NCI-H524 treated with DMSO at 0.1 percent for 48 hours (cell line): Measurements from ENCODE around the gene LAMA3.

ENCODE experiments used
- DNase-seq: peaks from one replicate; lab custom pipeline; 2025; lab: John Stamatoyannopoulos, UW

The LAMA3 gene

GRCh38 chr18:23969664-23970063, 280.4 kb downstream of the LAMA3 start:
- DNase-seq: no peak

DNA sequence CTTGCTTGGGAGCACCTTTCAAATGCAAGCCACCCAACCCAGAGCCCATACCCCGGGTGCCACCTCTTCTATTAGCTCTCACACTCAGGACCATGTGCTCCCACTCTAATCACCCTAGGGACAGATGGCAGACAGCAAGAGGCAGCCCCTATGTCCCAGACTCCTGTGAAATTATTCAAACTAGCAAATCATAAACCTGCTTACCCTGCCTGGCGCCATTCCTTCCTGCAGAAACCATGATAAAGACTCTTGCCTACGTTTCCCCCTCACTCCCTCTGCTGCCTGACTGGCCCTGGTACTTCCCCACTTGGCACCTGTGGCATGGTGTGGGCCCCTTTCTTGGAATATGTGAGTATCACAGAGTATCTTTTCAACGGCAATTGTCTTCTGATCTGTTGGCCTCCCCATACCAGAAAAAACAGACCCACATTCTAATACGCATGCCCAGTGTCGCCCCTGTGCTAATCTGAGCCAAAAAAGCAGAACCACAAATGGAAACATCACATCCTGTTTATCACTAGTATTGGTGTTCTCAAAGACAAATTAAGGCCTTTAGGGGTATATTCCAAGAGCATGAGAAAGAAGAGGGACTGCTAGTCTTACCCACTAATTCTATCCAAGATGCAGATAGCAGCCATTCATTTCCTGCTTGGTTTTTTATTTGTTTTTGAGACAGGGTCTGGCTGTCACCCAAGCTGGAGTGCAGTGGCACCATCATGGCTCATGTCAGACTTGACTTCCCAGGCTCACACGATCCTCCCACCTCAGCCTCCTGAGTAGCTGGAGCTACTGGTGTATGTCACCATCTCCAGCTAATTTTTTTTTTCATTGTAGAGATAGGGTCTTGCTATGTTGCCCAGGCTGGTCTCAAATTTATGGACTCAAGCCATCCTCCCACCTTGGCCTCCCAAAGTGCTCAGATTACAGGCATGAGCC, 281.2 kb downstream of the LAMA3 start:
- DNase-seq: peak; percentile 28

GRCh38 chr18:23971097-23971440, 281.8 kb downstream of the LAMA3 start:
- no peak for DNase-seq

DNA sequence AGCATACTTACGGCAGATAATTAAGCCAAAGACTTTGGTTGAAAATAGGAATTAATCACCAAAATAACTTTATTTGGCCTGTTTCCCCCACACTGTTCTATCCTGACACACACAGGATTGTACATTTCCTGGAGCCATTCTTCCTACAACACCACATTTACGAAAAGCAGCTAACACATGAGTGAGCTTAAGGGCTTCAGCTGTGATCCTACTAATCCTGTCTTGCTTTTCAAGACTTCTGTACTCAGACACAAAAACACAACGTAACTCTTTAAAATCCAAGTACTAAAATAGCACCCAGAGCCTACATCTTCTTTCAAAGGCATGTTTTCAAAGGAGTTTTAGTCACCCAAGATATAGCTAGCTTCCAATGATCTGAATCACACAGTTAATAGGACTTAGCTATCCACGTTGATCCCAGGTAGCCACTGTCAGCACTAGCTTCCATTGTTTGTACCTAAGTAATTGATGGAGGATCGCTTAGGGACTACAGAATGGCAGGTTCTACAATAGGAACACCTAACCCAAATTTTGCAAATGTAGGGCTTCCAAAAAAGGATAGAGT, 282.5 kb downstream of the LAMA3 start:
- no peak for DNase-seq

GRCh38 chr18:23972453-23972852, 283.2 kb downstream of the LAMA3 start:
- DNase-seq: no peak

DNA sequence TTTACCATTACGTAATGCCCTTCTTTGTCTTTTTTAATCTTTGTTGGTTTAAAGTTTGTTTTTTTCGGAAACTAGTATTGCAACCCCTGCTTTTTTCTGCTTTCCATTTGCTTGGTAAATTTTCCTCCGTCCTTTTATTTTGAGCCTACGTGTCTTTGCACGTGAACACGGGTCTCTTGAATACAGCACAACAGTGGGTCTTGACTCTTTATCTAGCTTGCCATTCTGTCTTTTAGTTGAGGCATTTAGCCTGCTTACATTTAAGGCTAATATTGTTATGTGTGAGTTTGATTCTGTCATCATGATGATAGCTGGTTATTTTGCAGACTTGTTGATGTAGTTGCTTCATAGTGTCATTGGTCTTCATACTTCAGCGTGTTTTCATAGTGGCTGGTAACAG, 287.9 kb downstream of the LAMA3 start:
- DNase-seq: no peak

- no peak for DNase-seq
Measured at GRCh38 chr18:23977719-23978483, 288.6 kb downstream of the LAMA3 start.

- DNase-seq: peak; percentile 96
Measured at GRCh38 chr18:23981369-23981980, 292.2 kb downstream of the LAMA3 start.

DNA sequence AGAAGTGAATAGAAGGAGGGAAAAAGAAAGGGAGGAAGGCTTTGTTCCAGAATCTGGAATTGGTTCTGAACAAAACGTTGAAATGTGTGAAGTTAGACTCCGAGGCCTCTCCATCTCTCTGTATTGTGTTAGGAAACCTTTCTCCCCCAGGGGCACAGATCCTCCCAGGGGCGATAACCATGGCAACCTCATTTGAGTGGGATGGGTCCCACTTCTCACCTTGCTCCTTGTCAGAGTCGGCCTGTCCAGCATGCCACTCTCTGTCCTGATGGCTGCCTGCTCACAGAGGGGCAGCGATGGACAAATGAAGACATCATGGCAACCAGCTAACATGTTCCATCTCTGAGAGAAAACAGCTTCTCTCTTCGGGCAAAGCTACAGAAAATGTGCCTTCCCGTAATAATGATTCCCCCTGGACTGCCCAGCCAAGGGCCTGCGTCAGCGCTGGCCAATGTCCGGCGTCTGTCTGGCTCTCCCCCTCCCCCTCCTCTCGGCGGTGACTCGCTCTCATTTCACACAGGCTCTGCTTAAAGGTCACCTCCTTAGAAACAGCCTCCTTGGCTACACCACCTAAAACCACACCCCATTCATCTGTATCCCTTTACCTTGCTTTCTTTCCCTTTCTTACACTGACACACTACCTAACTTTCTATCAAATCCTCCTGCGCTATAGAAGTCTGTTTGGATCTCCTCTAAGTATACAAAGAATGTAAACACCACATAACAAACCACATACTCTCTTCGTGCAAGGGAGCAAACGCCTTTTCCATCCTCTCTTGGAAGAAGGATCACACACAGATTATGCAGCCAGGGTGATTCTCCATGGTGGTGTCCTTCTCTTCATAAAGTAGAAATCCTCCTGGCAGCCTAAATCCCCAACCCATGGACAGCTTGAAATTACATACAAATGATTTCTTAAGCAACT, 293.2 kb downstream of the LAMA3 start:
- DNase-seq: no peak

- no peak for DNase-seq
Measured at GRCh38 chr18:23983112-23983511, 293.9 kb downstream of the LAMA3 start.

DNA sequence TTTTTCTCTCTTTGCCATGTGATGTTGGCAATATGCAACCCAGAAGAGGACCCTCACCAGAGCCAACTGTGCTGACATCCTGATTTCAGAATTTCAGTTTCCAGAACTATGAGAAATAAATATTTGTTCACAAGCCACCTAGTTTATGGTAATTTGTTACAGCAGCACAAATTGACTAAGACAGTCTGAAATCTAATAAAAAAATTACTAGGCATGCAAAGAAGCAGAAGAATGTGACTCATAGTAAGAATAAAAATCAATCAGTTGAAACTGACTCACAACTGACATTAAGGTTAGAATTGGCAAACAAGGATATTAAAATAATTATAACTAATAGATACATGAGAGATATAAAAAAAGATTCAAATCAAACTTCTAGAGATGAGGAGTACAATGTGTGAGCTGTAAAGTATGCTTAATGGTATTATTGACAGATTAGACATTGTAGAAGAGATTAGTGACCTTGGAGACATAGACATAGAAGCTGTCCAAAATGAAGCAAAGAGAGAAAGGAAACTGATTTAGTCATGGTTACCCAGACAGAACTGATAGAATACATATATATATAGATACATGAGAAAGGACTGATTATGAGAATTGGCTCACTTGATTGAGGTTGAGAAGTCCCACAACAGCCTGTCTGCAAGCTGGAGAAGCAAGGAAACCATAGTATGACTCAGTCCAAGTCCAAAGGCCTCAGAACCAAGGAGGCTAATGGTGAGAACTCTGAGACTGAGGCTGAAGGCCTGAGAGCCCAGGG, 297.5 kb downstream of the LAMA3 start:
- no peak for DNase-seq

- no peak for DNase-seq
Measured at GRCh38 chr18:23990474-23991410, 301.5 kb downstream of the LAMA3 start.

DNA sequence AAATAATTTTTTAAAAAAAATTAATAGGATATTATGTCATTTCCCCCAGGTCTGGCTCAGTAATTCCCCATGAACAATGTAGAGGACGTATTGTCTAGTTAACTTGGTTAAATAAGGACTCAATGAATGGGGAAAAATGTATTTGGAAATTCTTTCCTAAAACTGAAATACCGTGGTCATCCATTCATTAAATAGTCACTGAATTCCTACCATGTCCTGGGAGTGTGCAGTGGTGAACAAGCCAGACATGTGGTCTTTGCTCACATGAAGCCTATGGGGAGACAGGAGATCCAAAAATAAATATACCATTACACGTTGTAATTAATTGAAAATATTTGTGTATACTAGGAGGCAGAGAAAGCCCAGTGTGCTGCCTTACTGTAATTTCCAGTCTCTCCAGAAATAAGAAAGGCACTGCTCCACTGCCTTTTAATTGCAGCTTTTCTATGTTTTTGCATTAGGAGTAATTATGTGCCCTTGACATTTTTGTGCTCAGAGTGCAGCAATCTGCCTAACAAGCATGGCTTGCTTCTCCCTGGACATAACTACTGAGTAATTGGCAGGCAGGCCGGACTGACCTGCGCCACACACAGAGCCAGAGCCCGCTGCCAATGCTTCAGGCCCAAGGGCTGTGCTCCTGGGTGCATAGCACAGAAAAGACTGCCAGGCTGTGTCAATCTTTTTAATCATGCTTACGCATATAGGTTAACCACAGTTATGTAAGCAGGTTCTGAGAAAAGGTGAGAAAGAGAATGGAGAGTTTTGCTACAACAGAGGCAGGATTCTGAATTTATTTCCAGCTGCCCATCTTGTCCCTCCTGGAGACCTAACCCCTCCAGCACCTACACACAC, 303.1 kb downstream of the LAMA3 start:
- no peak for DNase-seq

DNA sequence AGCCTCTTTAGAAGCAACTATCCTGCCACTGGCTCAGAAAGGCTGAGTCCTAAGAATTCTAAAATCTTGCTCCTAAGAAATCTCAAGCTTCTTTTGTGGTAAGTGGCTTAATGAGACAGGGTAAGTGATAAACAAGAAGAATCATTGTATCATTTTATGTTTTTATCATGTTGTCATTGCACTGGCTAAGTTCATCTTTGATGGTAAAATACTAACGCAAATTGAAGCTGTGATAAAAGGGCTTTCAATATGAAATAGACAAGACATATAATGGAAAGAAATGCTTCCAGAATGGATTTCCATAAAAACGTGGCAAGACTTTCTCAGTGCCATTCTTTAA, 303.7 kb downstream of the LAMA3 start:
- DNase-seq: no peak

DNA sequence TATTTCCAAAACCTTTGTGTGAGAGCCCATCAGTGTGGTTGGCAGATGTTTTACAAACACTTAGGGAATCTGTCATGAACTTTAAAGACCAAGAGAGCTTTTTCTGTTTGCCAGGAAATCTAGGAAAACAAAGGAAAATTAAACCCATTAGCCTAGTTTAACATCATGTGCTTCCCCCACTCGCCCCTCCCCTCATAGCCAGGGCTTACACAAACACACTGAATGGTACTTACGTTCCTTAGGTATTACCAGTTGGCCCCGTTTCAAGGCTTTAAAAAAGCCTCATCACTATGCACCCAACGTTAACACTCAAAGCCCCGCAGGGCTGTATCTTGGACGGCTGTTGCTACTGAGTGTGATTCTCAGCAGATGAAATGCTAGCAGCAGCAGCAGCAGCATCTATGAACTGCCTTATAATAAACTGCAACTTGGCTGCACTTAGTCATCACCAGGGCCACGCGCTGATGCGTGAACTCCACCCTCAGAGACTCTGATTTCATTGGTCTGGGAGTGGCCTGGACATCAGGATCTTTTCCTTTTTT, 305.2 kb downstream of the LAMA3 start:
- DNase-seq: peak; percentile 63

DNA sequence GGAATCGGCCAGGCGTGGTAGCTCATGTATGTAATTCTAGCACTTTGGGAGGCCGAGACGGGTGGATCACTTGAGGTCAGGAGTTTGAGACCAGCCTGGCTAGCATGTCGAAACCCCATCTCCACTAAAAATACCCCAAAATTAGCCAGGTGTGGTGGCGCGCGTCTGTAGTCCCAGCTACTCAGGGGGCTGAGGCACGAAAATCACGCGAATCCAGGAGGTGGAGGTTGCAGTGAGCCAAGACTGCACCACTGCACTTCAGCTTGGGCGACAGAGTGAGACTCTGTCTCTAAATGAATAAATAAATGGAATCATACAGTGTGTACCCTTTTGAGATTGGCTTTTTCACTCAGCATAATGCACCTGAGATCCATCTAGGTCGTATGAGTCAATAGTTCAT, 305.9 kb downstream of the LAMA3 start:
- no peak for DNase-seq

DNA sequence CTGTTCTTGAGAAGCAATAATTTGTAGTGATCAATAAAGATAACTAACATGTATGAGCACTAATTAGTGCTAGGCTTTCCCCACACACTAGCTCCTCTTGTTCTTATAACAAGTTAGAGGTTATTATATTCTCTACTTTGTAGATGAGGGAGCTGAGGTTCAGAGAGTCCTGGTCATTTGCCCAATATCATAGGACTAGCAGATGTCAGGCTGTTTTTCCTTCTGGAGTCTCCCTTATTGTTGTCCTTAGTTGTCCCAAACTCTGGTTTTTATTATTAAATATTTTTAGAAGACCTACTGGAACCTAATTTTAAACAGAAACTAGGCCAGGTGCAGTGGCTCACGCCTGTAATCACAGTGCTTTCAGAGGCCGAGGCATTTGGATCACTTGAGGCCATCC, 308.8 kb downstream of the LAMA3 start:
- DNase-seq: no peak

GRCh38 chr18:23998820-23999219, 309.6 kb downstream of the LAMA3 start:
- DNase-seq: no peak
